Liver (tissue), 9 donors: ENCODE measurements around the gene PITPNM3. TPM values are rescaled to one million over a fixed set of nuclear protein-coding genes. Genes with fewer than 3 reads are reported as not detected.

Experiments used
- DNase-seq: peaks from one replicate; pipeline ENCODE4 v3.0.0-alpha.2; 2017; ENCODE audit warnings: low spot score
- H3K27ac ChIP-seq, 2 donors: one replicate each; pipeline ENCODE4 v1.7.0; 2013; ENCODE audit warnings: inconsistent platforms in 2 of 2, low read length in 2 of 2, control low read depth in 1 of 2, low read depth in 1 of 2, mild to moderate bottlenecking in 1 of 2
- H3K27me3 ChIP-seq, 4 donors: one replicate each; pipeline versions ENCODE4 v1.6.1 to v1.7.0; 2013; ENCODE audit warnings: low read length in 3 of 4, inconsistent platforms in 1 of 4, mild to moderate bottlenecking in 1 of 4, moderate library complexity in 1 of 4; ENCODE audit not compliant: control insufficient read depth in 4 of 4, insufficient read depth in 4 of 4
- H3K36me3 ChIP-seq, 4 donors: one replicate each; pipeline versions ENCODE4 v1.6.1 to v1.7.0; 2013; ENCODE audit warnings: low read length in 3 of 4, mild to moderate bottlenecking in 3 of 4, low read depth in 1 of 4, moderate library complexity in 1 of 4; ENCODE audit not compliant: control insufficient read depth in 4 of 4, insufficient read depth in 3 of 4
- H3K4me1 ChIP-seq, 4 donors: one replicate each; pipeline versions ENCODE4 v1.6.1 to v1.7.0; 2013; ENCODE audit warnings: low read length in 3 of 4, mild to moderate bottlenecking in 3 of 4, moderate library complexity in 1 of 4; ENCODE audit not compliant: control insufficient read depth in 4 of 4, insufficient read depth in 4 of 4
- H3K4me3 ChIP-seq, 3 donors: one replicate each; pipeline versions ENCODE4 v1.6.1 to v1.7.0; 2013; ENCODE audit warnings: low read length in 3 of 3, control low read depth in 1 of 3, low read depth in 1 of 3, mild to moderate bottlenecking in 1 of 3
- H3K9ac ChIP-seq, 2 donors: one replicate each; pipeline ENCODE4 v1.7.0; 2013; ENCODE audit warnings: low read length in 2 of 2, mild to moderate bottlenecking in 2 of 2, moderate library complexity in 2 of 2, control low read depth in 1 of 2, low read depth in 1 of 2
- H3K9me3 ChIP-seq, 4 donors: one replicate each; pipeline versions ENCODE4 v1.6.1 to v1.7.0; 2013; ENCODE audit warnings: low read length in 3 of 4; ENCODE audit not compliant: control insufficient read depth in 4 of 4
- EGR1 ChIP-seq, 2 donors: IDR thresholded peaks; 2 replicates each; pipeline ENCODE4 v1.6.1; 2016 to 2018; ENCODE audit warnings: antibody characterized with exemption in 2 of 2, low read depth in 2 of 2
- FOXA1 ChIP-seq: IDR thresholded peaks from 2 replicates; pipeline ENCODE4 v1.6.1; 2016; ENCODE audit warnings: antibody characterized with exemption
- FOXA2 ChIP-seq: IDR thresholded peaks from 2 replicates; pipeline ENCODE4 v1.6.1; 2016; ENCODE audit warnings: antibody characterized with exemption
- HNF4A ChIP-seq, 2 donors: conservative IDR thresholded peaks; 2 replicates each; pipeline ENCODE4 v1.6.1; 2016; ENCODE audit warnings: antibody characterized with exemption in 2 of 2, mild to moderate bottlenecking in 2 of 2
- HNF4G ChIP-seq: IDR thresholded peaks from 2 replicates; pipeline ENCODE4 v1.6.1; 2016; ENCODE audit warnings: antibody characterized with exemption
- MAX ChIP-seq: IDR thresholded peaks from 2 replicates; pipeline ENCODE4 v1.6.1; 2016; ENCODE audit warnings: antibody characterized with exemption
- NR2F2 ChIP-seq: IDR thresholded peaks from 2 replicates; pipeline ENCODE4 v1.6.1; 2016; ENCODE audit warnings: antibody characterized with exemption
- RAD21 ChIP-seq, 2 donors: IDR thresholded peaks; 2 replicates each; pipeline ENCODE4 v1.6.1; 2016; ENCODE audit warnings: antibody characterized with exemption in 2 of 2, mild to moderate bottlenecking in 2 of 2
- REST ChIP-seq: IDR thresholded peaks from 2 replicates; pipeline ENCODE4 v1.6.1; 2016; ENCODE audit warnings: antibody characterized with exemption, mild to moderate bottlenecking
- SP1 ChIP-seq: IDR thresholded peaks from 2 replicates; pipeline ENCODE4 v1.6.1; 2018; ENCODE audit warnings: antibody characterized with exemption, mild to moderate bottlenecking
- YY1 ChIP-seq: IDR thresholded peaks from 2 replicates; pipeline ENCODE4 v1.6.1; 2016; ENCODE audit warnings: antibody characterized with exemption, mild to moderate bottlenecking
- WGBS: extraction: QIAGEN DNeasy Blood & Tissue Kit; methylation state at CpG from one replicate; pipeline ENCODE4 v1.1.7; 2013; 5-methylcytosine and 5-hydroxymethylcytosine counted together
- polyA plus RNA-seq, 2 donors: library from polyadenylated mRNA; stranded (reverse) in 1 of 2; unstranded in 1 of 2; fragments of 200-250 nt in 1 of 2; fragments of >200 nt in 1 of 2; fragmentation: Nextera tagmentation in 1 of 2; extraction: Ambion mirVana in 1 of 2; gene quantifications; one replicate each; pipeline versions ENCODE4 v1.2.1 to v1.2.3, GENCODE V29; 2013 to 2015
- total RNA-seq, 2 donors: library from RNA; depleted of rRNA; stranded (reverse); fragments of >200 nt; gene quantifications; one replicate each; pipeline ENCODE4 v1.2.3, GENCODE V29; 2014
- TF ChIP-seq, protein P1 (sequence below): fragments of 150-350 bp; IDR thresholded peaks from 2 replicates; pipeline ENCODE4 v1.5.1; 2017; ENCODE audit warnings: improper control_type of control experiment, low read depth, low read length; ENCODE audit not compliant: missing input control
- donor health status: healthy.
- donor health status: healthy.
- donor health status: healthy.
- donor health status: healthy.
- donor health status: healthy.

The PITPNM3 gene
- total and polyA plus RNA-seq, 4 donors = 1.5 to 5.0 (median 1.8) TPM

DNA sequence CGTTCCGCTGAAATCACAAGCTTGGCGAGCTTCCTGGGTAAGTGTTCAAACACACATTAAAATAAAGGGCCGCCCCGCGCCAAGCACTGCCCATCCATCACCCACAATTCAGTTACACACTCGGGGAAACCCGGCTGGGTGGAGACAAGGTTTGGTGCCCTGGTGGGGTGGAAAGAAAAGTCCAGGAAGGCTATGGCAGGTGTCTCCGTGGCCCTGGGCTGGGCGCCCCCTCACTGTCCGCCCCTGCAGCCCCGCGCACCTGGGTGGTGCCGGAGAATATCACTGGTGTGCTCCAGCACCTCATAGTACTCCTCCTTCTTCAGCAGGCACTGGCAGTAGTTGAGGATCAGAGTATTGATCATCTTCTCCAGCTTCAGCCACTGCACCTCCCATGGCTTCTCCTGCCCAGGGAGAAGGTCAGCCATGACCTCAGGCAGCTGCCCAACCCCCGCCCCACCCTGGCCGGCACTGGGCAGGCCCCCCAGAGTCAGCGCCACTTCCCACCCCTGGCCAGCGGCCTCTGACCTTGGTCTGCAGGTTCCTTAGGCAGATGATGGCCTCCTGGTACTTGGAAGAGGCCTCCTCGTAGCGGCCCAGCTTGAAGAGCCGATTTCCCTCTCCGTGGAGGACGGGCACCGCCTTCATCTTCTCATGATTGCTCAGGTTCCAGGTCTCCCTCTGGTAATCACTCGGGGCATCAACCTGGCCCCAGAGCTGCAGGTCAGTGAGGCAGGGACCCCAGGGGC lies 129.8 kb downstream of the PITPNM3 start:
- Histone ChIP-seq H3K27ac (no peak overlapping the region), H3K9me3 (peaks cover 0 to 3% (median 0%) of the 10 kb centered on the region in 4 donors), H3K27me3 (no peaks in the 10 kb centered on the region), H3K9ac (no peak overlapping the region), H3K4me3 (no peak overlapping the region), H3K4me1 (no peaks in the 10 kb centered on the region), H3K36me3 (no peaks in the 10 kb centered on the region)
- 87% methylated on average over 25 of the region's 25 CpGs for WGBS
- no peak for DNase-seq
- TF ChIP-seq SP1 = no peak
- TF ChIP-seq, protein P1, sequence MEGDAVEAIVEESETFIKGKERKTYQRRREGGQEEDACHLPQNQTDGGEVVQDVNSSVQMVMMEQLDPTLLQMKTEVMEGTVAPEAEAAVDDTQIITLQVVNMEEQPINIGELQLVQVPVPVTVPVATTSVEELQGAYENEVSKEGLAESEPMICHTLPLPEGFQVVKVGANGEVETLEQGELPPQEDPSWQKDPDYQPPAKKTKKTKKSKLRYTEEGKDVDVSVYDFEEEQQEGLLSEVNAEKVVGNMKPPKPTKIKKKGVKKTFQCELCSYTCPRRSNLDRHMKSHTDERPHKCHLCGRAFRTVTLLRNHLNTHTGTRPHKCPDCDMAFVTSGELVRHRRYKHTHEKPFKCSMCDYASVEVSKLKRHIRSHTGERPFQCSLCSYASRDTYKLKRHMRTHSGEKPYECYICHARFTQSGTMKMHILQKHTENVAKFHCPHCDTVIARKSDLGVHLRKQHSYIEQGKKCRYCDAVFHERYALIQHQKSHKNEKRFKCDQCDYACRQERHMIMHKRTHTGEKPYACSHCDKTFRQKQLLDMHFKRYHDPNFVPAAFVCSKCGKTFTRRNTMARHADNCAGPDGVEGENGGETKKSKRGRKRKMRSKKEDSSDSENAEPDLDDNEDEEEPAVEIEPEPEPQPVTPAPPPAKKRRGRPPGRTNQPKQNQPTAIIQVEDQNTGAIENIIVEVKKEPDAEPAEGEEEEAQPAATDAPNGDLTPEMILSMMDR = no peak
- TF ChIP-seq MAX = no peak

DNA sequence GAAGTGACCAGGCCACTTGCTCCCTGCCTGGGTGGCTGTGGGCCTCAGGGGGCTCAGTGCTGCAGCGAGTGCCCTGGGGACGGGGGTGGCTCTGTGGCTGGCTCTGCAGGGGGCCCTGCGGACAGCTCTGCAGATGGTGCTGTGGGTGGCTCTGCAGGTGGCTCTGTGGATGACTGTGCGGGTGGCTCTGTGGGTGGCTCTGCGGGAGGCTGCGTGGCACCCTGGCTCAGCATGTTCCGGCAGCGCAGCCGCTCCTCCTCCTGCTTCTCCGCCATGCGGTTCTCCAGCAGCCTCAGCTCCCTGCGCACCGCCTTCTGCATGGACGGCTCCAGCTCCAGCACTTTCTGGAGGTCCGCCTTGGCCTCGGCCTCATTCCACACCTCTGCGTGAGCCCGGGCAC lies 130.9 kb downstream of the PITPNM3 start:
- TF ChIP-seq HNF4G (no peak), FOXA1 (no peak), NR2F2 (no peak), FOXA2 (no peak), MAX (no peak), YY1 (no peak), HNF4A (conservative IDR thresholded peaks at IDR 0.05) (no peak), EGR1 (IDR thresholded peaks at IDR 0.05; ENCODE audit: low read depth in 2 of 2) (no peak), RAD21 (IDR thresholded peaks at IDR 0.05) (no peak), SP1 (no peak), REST (no peak)
- TF ChIP-seq, protein P1 = no peak
- H3K9me3 ChIP-seq = no peaks in the 10 kb centered on the region
- WGBS = 92% methylated on average over 18 of the region's 18 CpGs
- H3K9ac ChIP-seq = no peak overlapping the region
- H3K27me3 ChIP-seq = no peaks in the 10 kb centered on the region
- H3K4me3 ChIP-seq = no peak overlapping the region
- no peak for DNase-seq
- no peak overlapping the region for H3K27ac ChIP-seq
- H3K36me3 ChIP-seq = no peaks in the 10 kb centered on the region
- no peaks in the 10 kb centered on the region for H3K4me1 ChIP-seq
